HG03432 (cell line): ENCODE data around the gene TAF10.

Experiments
- ATAC-seq: cut with Tn5 transposase; IDR thresholded peaks from one replicate; pipeline ENCODE4 v1.9.1; 2021; ENCODE audit warnings: mild to moderate bottlenecking, moderate library complexity; ENCODE audit not compliant: unreplicated experiment

The TAF10 gene

GRCh38 chr11:6561288-6561687 lies 50.7 kb downstream of the TAF10 start:
- no peak for ATAC-seq
